GM12891 (cell line): ENCODE results near the gene RNF125.

Experiments
- PAX5 ChIP-seq: IDR thresholded peaks from 2 replicates; pipeline ENCODE4 v1.6.1; 2011; ENCODE audit warnings: low read length, moderate library complexity, mild to moderate bottlenecking; ENCODE audit not compliant: insufficient read depth, severe bottlenecking
- POLR2A ChIP-seq: IDR thresholded peaks from 2 replicates; pipeline ENCODE4 v1.6.1; 2011; ENCODE audit warnings: low read depth, low read length, control low read depth
- POLR2AphosphoS5 ChIP-seq: IDR thresholded peaks from 2 replicates; pipeline ENCODE4 v1.6.1; 2011; ENCODE audit warnings: low read depth, low read length, control low read depth
- SPI1 ChIP-seq: IDR thresholded peaks from 2 replicates; pipeline ENCODE4 v1.6.1; 2011; ENCODE audit warnings: low read depth, low read length, control low read depth
- TAF1 ChIP-seq: IDR thresholded peaks from 2 replicates; pipeline ENCODE4 v1.6.1; 2011; ENCODE audit warnings: low read depth, low read length, control low read depth

DNA sequence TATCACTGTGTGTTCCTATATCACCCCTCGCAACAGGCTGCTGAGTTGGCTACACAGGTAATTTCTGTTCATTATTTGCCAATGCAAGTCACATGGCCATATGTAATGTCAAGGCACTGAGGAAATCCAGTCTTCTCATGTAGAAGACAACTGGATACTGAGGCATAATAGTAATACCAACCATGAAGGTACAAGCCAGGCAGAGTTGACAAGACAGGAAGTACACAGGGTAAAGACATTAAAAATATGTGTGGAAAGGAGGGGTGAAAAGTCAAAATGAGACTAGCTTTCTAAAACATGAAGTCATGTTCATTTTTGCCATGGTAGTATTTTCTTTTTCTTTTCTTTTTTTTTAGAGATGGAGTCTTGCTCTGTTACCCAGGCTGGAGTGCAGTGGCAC is 55.6 kb downstream of the RNF125 start:
- no peak for TF ChIP-seq POLR2A
- TF ChIP-seq POLR2AphosphoS5 = no peak
- TF ChIP-seq PAX5 = no peak
- no peak for TF ChIP-seq TAF1
- no peak for TF ChIP-seq SPI1
